GM18909 (cell line): Measurements from ENCODE around the gene IFRD1.
"Not testable (repeated sequence)": the region's sequence is repeated elsewhere in the genome, so short reads cannot be mapped to it uniquely, and the experiment has no call there.

Source experiments
- ATAC-seq: cut with Tn5 transposase; IDR thresholded peaks from one replicate; pipeline ENCODE4 v1.9.1; 2021; ENCODE audit warnings: mild to moderate bottlenecking; ENCODE audit not compliant: unreplicated experiment, poor library complexity

IFRD1 gene

DNA sequence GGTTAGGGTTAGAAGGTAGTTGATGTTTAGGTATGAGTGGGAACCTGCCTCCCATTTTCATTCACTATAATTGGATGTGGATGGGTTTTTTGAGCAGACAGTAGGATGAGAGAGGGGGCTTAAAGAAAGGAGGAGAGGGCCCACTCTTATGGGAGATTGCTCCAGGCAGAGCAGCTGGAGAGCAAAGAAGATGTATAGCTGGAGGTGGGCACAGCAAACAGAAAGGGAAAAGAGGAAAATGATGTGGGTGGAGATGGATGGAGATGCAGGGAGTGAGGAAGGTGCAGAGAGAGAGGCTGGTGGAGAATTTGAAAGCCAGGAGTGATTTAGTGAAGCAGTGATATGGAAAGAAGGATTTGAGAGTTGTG, 60.5 kb downstream of the IFRD1 start:
- no peak for ATAC-seq

DNA sequence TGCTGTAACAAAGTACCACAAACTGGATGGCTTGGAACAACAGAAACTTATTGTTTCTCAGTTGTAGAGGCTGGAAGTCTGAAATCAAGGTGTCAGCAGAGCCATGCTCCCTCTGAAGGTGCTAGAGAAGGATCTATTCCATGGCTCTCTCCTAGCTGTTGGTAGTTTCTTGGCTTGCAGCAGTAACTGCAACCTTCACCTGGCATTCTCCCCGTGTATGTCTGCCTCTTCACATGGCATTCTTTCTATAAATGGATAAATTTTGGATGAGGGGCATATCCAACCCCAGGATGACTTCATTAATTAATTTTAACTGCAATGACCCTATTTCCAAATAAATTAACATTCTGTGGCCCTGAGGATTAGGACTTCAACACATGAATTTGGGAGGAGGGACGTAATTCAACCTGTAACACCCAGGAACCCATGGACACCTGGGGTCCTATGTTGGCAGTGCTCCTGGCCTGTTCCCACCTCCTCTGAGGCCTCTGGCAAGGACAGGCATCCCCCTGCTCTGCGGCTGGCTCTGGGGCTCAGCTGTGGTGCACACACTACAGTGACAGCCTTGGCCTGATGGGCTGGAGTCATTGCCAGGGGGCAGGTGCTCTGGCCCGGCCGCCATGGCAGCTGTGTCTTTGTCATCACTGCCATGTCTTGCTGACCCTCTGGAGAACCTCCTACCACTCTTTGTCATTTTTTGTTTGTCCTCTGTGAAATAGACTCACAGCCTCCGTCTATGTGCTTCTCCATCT, 61.4 kb downstream of the IFRD1 start:
- no peak for ATAC-seq

DNA sequence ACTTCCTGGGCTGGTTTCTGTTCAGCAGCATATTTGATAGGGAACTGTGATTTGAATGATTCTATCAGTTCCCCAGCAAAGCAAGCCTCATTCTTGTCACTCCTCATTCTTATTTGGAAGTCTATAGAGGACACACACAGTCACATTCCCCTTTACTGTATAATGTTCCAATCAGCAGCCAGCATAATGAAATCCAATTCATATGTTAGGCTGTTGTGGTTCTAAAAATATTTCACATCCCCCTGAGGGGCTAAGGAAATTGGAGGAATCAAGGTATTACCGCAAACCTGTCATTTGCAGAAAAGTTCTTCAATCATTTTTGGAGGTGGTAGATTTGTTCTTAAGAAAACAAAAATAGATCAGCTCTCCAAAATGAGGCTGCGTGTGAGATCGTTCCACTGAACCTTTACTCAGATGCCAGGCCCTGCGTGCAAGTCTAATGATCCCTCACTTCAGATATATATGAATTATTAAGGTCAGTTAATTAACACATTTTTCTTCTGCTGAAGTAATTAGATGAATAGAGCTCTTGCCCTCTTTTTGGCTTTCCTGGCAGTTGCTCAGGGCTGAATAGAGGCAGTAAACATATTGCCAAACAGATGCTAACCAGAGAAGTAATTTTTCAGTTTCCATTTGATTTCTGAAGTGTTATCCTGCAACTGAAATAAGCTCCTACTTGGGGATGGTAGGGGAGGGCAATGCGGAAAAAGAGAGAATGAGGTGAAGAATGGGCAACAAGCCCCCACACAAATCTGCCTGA, 62.4 kb downstream of the IFRD1 start:
- no peak for ATAC-seq

GRCh38 chr7:112515989-112516388, 65.7 kb downstream of the IFRD1 start:
- ATAC-seq = no peak

- ATAC-seq = not testable (repeated sequence)
Measured at GRCh38 chr7:112516418-112516817, 66.2 kb downstream of the IFRD1 start.

DNA sequence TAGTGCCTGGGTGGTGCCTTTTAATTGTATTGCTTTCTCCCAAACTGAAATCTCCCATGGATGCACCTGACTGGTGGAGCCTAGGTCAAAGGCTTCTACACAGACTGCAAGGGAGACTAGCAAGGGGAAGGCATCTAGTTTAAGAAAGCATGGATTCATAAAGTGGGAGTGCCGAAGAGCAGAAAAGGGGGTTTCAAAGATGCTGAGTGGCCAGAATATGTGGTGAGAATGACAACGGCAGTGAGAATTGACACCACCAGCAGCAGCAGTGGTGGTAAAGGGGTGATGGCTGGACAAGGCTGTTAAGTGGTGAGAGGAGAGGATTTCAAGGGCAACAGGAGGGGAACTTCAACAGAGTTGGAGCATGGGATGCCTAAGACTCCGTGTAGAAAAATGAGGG, 67.2 kb downstream of the IFRD1 start:
- no peak for ATAC-seq

DNA sequence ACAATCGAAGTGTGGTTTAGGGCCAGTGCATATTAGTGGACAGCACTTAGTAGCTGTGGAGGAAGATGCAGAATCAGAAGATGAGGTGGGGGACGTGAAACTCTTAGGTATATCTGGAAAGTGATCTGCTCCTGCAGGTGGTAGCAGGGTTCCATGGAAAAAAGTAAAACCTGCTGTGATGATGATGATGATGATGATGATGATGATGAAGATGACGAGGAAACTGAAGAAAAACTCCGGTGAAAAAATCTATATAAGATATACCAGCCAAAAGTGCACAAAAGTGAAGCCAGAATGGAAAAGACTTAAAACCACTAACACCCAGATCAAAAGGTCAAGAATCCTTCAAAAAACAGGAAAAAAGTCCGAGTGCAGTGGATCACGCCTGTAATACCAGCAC, 70.5 kb downstream of the IFRD1 start:
- no peak for ATAC-seq

DNA sequence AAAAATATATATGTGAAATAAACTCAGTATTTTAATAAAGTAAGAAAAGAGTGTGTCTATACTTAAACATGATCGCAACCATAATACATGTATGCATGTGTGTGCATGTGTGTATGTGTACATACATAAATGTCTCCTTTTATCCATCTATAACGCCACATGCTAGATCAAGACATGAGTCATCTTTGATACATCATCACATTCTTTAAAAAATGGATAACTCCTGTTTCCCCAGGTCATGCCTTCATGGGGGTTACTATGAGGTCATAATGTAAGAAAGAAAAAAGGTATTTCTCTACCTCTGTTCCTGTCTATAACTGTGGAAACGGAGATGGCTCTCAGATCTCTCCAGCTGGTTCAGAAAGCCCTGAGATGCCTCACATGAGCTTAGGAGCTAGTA, 71.7 kb downstream of the IFRD1 start:
- ATAC-seq = no peak

- ATAC-seq = no peak
Measured at GRCh38 chr7:112523871-112524270, 73.6 kb downstream of the IFRD1 start.
